Measurements from ENCODE around the gene BANK1.
A peak's percentile ranks its signal among the peaks of the same experiment; 100 is the strongest.

BANK1 gene

GRCh38 chr4:101790521-101791181 lies at the start of gene BANK1:
Gene BANK1, plus strand, starts transcription at chr4:101790730. Its CDS starts 151 bp downstream, at chr4:101790881.
- DNase-seq, result peak in 1 of 3 experiments; percentile 37

GRCh38 chr4:101753721-101754120 lies 36.8 kb upstream of the BANK1 start:
- no peak for DNase-seq

GRCh38 chr4:101756181-101756580 lies 34.3 kb upstream of the BANK1 start:
- no peak for DNase-seq

GRCh38 chr4:101761405-101761804 lies 29.1 kb upstream of the BANK1 start:
- DNase-seq, result no peak

GRCh38 chr4:101762025-101762424 lies 28.5 kb upstream of the BANK1 start:
- no peak for DNase-seq

- DNase-seq, result no peak
These were observed 28.0 kb upstream of the BANK1 start for GRCh38 chr4:101762534-101762933.

- DNase-seq, result no peak
These were observed 27.0 kb upstream of the BANK1 start for GRCh38 chr4:101763576-101763975.

- DNase-seq, result no peak
These were observed 15.7 kb upstream of the BANK1 start for GRCh38 chr4:101774807-101775206.

GRCh38 chr4:101777431-101777830 lies 13.1 kb upstream of the BANK1 start:
- no peak for DNase-seq

- DNase-seq, result no peak
These were observed 10.2 kb upstream of the BANK1 start for GRCh38 chr4:101780284-101780683.

GRCh38 chr4:101782546-101782945 lies 8.0 kb upstream of the BANK1 start:
- no peak for DNase-seq

GRCh38 chr4:101784957-101785356 lies 5.6 kb upstream of the BANK1 start:
- no peak for DNase-seq

GRCh38 chr4:101785486-101785885 lies 5.0 kb upstream of the BANK1 start:
- DNase-seq, result no peak

- peak in 1 of 3 experiments; percentile 18 for DNase-seq
These were observed 2.7 kb upstream of the BANK1 start for GRCh38 chr4:101787701-101788316.

- DNase-seq, result peak in 1 of 3 experiments; percentile 31
These were observed 640 bp downstream of the BANK1 start for GRCh38 chr4:101791182-101791558.

GRCh38 chr4:101792056-101792590 lies 1.6 kb downstream of the BANK1 start:
- no peak for DNase-seq

GRCh38 chr4:101793397-101793796 lies 2.9 kb downstream of the BANK1 start:
- no peak for DNase-seq

- no peak for DNase-seq
These were observed 4.3 kb downstream of the BANK1 start for GRCh38 chr4:101794806-101795205.

GRCh38 chr4:101795704-101796103 lies 5.2 kb downstream of the BANK1 start:
- no peak for DNase-seq

GRCh38 chr4:101801958-101802357 lies 11.4 kb downstream of the BANK1 start:
- no peak for DNase-seq

- no peak for DNase-seq
These were observed 16.4 kb downstream of the BANK1 start for GRCh38 chr4:101806914-101807313.

GRCh38 chr4:101807351-101807750 lies 16.8 kb downstream of the BANK1 start:
- no peak for DNase-seq

- no peak for DNase-seq
These were observed 23.1 kb downstream of the BANK1 start for GRCh38 chr4:101813604-101814003.

- DNase-seq, result no peak
These were observed 27.8 kb downstream of the BANK1 start for GRCh38 chr4:101818362-101818761.

GRCh38 chr4:101823864-101824263 lies 33.3 kb downstream of the BANK1 start:
- DNase-seq, result no peak
